GM20431 (cell line): ENCODE results near the gene UBE2O.

Source experiments
- in situ Hi-C: fragments of 300-500 bp; cut with MseI, MboI; formaldehyde crosslinking; loops from one replicate; pipeline ENCODE4 v1.15.0; 2020; ENCODE audit warnings: low sequenced_read_pairs; ENCODE audit not compliant: unreplicated experiment

UBE2O gene

DNA sequence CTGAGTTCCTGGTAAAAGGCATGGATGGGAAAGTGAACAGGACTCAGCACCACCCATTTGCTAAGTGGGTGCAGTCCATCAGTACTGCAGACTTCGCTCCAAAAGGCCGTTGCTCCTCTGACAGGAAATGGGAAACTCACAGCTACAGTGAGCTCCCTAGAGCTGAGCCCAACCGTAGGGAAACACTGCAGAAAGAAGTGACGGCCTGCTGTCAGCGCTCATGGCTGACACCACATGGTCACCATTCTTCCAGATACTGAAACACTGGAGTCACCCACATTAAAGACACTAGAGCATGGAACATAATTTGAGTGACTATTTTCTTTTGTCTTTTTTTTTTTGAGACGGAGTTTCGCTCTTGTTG is 31.9 kb downstream of the UBE2O start:
- in situ Hi-C loops = no loop called here

GRCh38 chr17:76420356-76421043 is 32.5 kb downstream of the UBE2O start:
- in situ Hi-C loops = no loop called here

DNA sequence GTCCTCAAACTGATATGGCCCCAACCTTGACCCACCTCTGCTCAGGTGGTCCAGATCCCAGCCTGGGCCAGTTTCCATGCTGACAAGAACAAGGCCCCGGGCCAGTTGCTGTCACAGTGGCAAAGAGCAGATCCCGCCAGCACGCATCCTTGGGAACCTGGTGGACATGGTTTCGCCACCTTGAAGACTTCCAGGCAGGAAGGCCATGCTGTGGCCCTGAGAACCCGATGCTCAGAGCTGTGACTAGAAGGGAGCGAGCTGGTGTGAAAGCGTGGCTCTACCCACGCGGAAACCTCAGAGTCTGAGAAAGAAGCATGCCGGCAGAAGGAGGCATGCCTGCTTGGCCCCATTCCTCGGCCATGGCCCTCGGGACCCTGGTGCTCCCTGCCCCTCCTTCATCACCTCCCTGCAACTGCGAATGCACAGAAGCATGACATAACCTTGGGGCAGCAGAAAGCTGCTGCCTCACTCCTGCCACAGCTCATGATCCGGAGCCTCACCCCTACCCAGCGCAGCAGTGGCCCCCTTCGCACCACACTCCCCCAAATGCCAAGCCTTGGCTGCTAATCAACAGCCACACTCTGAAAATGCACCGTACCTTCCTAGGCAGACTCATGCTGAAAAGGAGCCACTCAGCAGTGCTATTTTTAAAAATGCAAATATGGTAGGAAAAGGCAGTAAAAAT is 33.2 kb downstream of the UBE2O start:
- in situ Hi-C loops = no loop called here

- in situ Hi-C loops = no loop called here
These were observed 35.3 kb downstream of the UBE2O start for GRCh38 chr17:76417499-76418143.

- in situ Hi-C loops = no loop called here
These were observed 36.1 kb downstream of the UBE2O start for GRCh38 chr17:76416899-76417298.

DNA sequence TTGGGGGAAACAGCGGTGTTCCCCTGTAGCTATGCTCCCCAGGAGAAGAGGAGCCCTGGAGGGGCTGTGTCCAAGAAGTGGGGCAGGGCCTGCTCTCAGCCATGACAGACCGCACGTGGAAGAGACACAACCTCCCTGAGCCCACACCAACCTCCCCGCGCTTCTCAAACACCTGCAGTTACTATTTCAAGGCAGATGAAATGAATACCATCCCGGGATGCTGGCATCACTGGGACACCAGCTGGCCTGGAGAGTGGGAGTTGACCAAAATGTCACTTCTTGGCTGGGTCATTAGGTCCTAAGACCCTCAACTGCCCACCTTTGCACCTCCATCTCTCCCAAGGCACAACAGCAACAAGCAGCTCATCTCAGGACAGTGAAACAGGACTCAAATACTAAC is 36.5 kb downstream of the UBE2O start:
- in situ Hi-C loops = no loop called here

DNA sequence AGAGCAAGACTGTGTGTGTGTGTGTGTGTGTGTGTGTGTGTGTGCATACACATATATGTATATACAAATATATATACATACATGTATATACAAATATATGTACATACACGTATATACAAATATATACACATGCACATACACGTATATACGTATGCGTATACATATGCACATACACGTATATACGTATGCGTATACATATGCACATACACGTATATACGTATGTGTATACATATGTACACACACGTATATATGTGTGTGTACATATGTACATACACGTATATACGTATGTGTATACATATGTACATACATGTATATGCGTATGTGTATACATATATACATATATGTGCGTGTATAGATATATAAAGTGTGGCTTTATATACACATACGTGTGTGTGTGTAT is 37.2 kb downstream of the UBE2O start:
- in situ Hi-C loops = no loop called here

DNA sequence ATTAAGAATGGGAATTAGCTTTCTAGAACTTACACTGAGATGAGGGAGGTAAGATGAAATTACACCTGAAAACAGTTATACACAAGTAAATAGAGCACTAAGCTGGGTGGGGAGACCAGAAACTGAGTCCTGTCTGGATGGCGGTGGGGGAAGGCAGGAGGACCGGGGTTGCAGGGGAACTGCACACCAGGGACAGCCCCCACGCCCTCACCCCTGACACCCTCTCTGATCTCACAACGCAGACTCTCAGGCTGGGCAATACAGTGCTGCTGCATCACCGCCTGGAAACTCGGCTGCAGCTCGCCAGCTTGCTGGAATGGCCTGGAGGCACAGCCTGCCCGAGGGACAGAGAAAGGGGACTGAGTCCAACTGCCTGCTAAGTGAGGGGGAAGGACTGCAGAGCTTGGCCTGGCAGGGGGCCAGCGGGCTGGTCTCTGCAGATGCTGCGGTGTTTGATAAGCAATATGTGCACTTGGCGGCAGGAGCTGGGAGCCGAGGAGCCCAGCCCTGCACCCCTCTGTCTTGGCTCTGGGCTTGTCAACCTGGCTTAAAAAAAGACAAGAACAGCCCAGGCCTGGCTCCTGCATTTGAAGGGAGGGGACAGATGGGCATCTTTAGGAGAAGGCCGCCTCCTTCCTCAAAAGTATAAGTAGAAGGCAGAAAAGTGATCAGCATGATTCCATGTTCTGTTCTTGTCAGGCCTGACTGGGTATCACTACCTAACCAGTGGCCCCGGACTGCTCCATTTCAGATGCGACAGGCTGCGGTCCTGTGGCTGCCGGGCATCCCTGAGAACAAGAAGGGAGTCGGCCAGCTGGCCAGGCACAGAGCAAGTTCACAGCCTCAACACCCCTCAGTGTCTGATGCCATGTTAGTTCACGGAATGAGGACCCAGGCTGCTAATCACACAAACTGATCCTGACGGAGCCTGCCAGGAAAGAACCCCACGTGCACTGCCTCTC is 38.3 kb downstream of the UBE2O start:
- in situ Hi-C loops = no loop called here

DNA sequence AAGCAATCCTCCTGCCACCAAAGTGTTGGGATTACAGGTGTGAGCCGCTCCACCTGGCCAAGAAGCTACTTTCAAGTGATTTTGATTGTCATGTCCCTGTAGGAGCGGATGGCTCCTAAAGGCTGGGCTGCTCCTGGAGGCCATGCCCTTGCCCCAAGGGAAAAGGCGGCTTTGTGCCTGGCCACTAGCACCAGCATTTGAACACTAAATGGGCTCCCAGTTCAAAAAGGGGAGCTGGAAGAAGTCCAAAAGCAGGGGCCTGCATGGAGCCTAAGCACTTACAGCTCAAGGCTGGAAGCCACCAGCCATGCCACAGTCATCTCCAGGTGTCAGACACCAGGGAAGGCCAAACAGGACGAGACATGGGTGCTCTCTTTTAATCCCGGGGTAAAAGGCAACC is 41.7 kb downstream of the UBE2O start:
- in situ Hi-C loops = no loop called here

DNA sequence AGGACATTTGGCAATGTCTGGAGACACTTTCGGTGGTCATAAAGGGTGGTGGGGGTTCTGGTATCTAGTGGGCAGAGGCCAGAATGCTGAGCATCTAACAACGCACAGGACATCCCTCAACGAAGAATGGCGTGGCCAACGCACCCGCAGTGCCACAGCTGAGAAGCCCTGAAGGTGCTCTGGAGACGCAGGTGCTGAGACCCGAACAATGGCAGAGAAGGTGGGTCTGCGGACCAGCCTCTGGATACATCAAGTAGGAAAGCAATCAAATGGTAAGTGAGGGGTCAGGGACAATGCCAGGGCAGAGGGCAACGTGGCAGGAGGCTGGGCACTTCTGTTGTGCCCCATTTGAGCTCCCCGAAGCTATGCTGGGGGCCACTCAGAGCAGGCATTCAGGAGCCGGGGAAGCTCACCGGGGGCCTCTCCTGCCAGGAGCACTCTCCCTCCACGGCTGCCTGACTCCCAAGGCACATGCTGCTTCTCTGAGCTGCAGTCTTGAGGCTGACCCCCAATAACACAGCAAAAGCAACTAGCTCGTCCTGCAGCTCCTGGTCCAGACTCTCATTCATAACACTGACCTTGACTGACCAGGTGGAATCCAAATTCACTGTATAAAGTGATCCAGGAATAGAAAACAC is 42.5 kb downstream of the UBE2O start:
- in situ Hi-C loops = no loop called here

DNA sequence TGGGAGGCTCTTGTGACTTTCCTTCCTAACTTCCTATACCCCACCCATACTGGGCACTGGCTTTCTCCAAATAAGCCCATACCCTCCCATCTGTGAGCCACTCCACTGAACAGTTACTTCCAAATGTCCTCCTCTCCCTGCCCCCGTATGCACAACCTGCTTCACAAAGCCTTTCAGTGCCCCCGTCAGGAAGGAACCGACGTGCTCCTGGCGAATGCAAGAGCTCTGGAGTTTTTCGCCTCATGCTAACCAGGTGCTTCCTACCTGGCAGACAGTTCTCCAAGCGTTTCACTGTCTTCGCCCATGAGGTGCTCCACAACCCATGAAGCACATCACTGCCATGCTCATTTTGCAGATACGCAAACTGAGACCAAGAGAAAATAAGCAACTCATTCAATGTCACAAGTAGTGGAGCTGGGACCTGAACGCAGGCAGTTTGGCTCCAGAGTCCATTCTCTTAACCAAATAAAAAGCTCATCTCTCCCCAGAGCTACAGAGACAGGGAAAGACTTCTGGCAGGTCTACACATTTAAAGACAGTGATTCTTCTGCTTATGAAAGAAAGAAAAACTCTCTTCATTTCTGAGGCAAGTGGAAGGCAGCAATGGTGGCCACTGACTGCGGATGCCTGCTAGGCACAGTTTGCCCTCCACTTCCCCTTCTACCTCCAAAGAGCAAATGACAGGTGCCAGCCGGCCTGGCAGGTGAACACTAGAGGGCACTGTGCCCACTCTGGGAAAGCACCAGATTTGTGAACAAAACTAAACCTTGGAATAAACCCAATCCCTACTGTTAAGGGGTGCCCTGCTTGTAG is 44.7 kb downstream of the UBE2O start:
- in situ Hi-C loops = no loop called here

DNA sequence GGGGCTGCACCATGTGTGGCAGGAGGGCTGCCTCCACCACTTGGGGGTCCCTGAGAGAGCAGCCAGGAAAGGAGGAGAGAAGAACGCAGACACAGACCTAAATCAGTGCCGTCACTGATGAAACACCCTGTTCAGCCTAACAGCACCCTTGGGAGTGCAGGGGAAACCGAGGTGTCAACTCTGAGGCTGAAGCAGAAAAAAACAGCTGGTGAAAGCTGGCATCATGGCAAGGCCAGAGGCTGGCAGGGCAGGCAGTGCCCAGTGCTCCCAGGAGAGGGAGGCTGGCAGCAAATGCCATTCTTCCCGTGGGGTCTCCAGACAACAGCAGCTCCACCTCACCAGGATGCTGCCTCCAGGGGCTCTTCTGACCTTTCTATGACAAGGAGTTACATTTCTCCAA is 45.4 kb downstream of the UBE2O start:
- in situ Hi-C loops = no loop called here

- in situ Hi-C loops = no loop called here
These were observed 46.8 kb downstream of the UBE2O start for GRCh38 chr17:76405967-76406647.

DNA sequence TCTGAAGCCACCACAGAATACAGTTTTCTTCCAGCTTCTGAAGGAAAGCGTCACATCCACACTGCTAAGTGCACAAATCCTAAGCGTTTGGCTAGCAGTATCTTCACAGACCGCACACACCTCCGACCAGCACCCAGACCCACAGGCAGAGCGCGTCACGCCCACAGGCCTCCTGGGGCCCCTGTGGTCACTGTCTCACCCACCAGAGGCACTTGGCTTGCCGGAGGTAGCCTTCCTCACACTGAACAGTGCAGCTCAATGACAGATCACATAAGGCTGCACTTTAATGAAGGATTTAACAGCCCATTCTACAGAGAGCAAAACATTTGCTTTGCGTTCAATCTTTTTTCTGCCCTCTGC is 47.4 kb downstream of the UBE2O start:
- in situ Hi-C loops = no loop called here

- in situ Hi-C loops = no loop called here
These were observed 47.9 kb downstream of the UBE2O start for GRCh38 chr17:76404976-76405563.

DNA sequence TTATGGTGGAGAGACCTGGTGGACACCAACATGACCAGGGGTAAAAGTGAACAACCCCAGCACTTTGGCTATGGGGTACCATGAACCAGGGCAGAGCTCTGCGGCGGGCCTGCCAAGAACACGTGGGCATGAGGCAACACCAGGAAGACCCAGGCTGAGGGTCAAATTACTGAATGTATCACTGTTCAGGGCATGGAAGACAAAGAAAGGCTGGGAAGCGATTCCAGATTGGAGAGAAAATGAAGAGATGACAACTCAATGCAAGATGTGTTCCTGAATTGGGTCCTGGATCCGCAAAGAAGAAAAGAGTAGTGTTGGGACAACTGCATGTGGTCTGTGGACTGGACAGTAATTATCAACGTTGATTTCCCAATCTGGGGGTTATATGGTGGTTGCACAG is 48.7 kb downstream of the UBE2O start:
- in situ Hi-C loops = no loop called here

- in situ Hi-C loops = no loop called here
These were observed 50.2 kb downstream of the UBE2O start for GRCh38 chr17:76402711-76403110.
